Heart left ventricle (tissue), 16 donors: Measurements from ENCODE around the gene PRSS2. TPM values are rescaled to one million over a fixed set of nuclear protein-coding genes. Genes with fewer than 3 reads are reported as not detected.
"Not testable (repeated sequence)": the region's sequence is repeated elsewhere in the genome, so short reads cannot be mapped to it uniquely, and the experiment has no call there.

Experiments
- ATAC-seq, 4 donors: fragments of 200-7000 bp; cut with Tn5 transposase; one replicate each; pipeline ENCODE4 v1.9.1; 2020 to 2022; ENCODE audit warnings: moderate library complexity in 4 of 4, mild to moderate bottlenecking in 3 of 4, moderate number of reproducible peaks in 1 of 4
- DNase-seq, 5 donors: peaks; one replicate each; pipeline ENCODE4 v3.0.0-alpha.2; 2020
- H3K27ac ChIP-seq, 12 donors: fragments of 200-600 bp; sonication (generic) in 4 of 12; one replicate each; pipeline versions ENCODE4 v1.5.0 to v1.8.0; 2016 to 2022; ENCODE audit warnings: mild to moderate bottlenecking in 2 of 12
- H3K27me3 ChIP-seq, 9 donors: fragments of 200-600 bp; sonication (generic) in 2 of 9; one replicate each; pipeline versions ENCODE4 v1.5.1 to v1.8.0; 2016 to 2022; ENCODE audit warnings: mild to moderate bottlenecking in 3 of 9
- H3K36me3 ChIP-seq, 9 donors: fragments of 200-600 bp; sonication (generic) in 2 of 9; one replicate each; pipeline versions ENCODE4 v1.5.0 to v1.8.0; 2018 to 2022; ENCODE audit warnings: mild to moderate bottlenecking in 2 of 9
- H3K4me1 ChIP-seq, 12 donors: fragments of 200-600 bp; sonication (generic) in 4 of 12; one replicate each; pipeline versions ENCODE4 v1.5.0 to v1.8.0; 2016 to 2022; ENCODE audit warnings: mild to moderate bottlenecking in 3 of 12
- H3K4me3 ChIP-seq, 12 donors: fragments of 200-600 bp; sonication (generic) in 4 of 12; one replicate each; pipeline versions ENCODE4 v1.5.0 to v1.8.0; 2017 to 2022; ENCODE audit warnings: mild to moderate bottlenecking in 9 of 12, moderate library complexity in 4 of 12
- H3K9me3 ChIP-seq, 12 donors: fragments of 200-600 bp; sonication (generic) in 4 of 12; one replicate each; pipeline versions ENCODE4 v1.5.0 to v1.8.0; 2016 to 2022; ENCODE audit warnings: mild to moderate bottlenecking in 1 of 12
- POLR2A ChIP-seq, 2 donors: fragments of 450-650 bp; IDR thresholded peaks; one replicate each; pipeline ENCODE4 v1.6.1; 2017; ENCODE audit warnings: antibody characterized with exemption in 2 of 2, mild to moderate bottlenecking in 2 of 2, moderate library complexity in 2 of 2
- WGBS, 4 donors: extraction: QIAGEN DNeasy Blood & Tissue Kit in 2 of 4; methylation state at CpG; one replicate each; pipeline versions ENCODE4 v1.1.5 to v1.1.7; 2013 to 2018; 5-methylcytosine and 5-hydroxymethylcytosine counted together
- intact Hi-C, 10 donors: fragments of 100-400 bp; cut with DNase I; formaldehyde crosslinking; loops; one replicate each; pipeline versions ENCODE4 v1.11.1 to v1.14.2; 2022
- polyA plus RNA-seq, 2 donors: library from polyadenylated mRNA; stranded (reverse); fragments of 200-250 nt; gene quantifications; one replicate each; pipeline ENCODE4 v1.2.3, GENCODE V29; 2013
- total RNA-seq, 9 donors: library from RNA; depleted of rRNA in 2 of 9; stranded (reverse); fragments of >200 nt in 2 of 9; fragmentation: NEBNext Ultra II Directional in 3 of 9; extraction: Animal tissue kit (Norgen Biotek cat#: 25700) in 3 of 9; gene quantifications; one replicate each; pipeline versions ENCODE4 v1.1.0 to v1.2.4, GENCODE V29; 2016 to 2023
- TF ChIP-seq, protein P1 (sequence below), 12 donors: fragments of 200-600 bp; sonication (generic) in 4 of 12; IDR thresholded peaks; one replicate each; pipeline versions ENCODE4 v1.5.0 to v1.8.0; 2018 to 2022; ENCODE audit warnings: antibody characterized with exemption in 12 of 12, mild to moderate bottlenecking in 5 of 12
- donor health status: ischemic (EF 13 %, LVEDD 7.1; RV severe dilation, severe dysfunction).
- donor health status: healthy with polysubstance abuse.
- donor health status: DM: no; HTN: yes; CAD: no.
- donor health status: DM: no; HTN: no; CAD: no.
- donor health status: ischemic (EF 25% LVEDD 6.9; RV normal size, moderate dysfunction).
- donor health status: ischemic (EF 25% LVEDD 5.7; RV mildly dilated, moderate dysfunction).
- donor health status: healthy.
- donor health status: DM: yes; HTN: yes; CAD: no.
- donor health status: ischemic (EF 35%, LVEDD 5.7; RV mildly dilated, moderate dysfunction).
- donor health status: nonischemic (EF 11% LVEDD 7.7; RV severe dilation, severe dysfunction).
- donor health status: DM: yes; HTN: yes; CAD: no.
- donor health status: PGD.
- donor health status: ischemic (EF 29% LVEDD 5.4; RV normal size, mild dysfunction).
- donor health status: nonischemic (EF 23%, LVEDD 6.1; RV moderate dilation, normal function).

The PRSS2 gene
- total and polyA plus RNA-seq, 11 donors: 1.0 to 8.4 (median 5.9) TPM; not detected in 5

DNA sequence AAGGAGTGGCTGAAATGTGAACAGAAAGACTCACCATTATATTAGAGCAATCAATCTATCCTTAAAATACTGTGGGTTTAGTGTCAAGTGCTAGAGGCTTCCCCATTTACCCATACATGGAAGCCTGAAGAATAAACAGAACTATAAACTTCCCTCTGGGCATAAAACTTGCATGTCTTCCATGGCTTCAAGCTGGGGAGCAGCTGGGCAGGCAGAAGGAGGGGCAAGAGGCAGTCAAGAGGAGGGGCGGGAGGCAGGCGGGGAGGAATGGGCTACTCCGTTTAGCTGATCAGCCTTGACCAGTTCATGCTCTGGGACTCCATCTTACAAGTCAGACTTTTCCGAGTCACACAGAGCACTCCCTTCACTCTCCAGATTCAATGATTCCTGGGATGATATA is 25.0 kb upstream of the PRSS2 start:
- no peak for ATAC-seq
- intact Hi-C loops: no loop called here
- WGBS, 4 donors: 79 to 83% (median 80%) methylated on average over 4 of the region's 4 CpGs
- H3K4me3 ChIP-seq: no peak overlapping the region
- H3K9me3 ChIP-seq: no peaks in the 10 kb centered on the region
- H3K4me1 ChIP-seq: peaks cover 0 to 18% (median 9%) of the 10 kb centered on the region in 12 donors
- H3K27me3 ChIP-seq: no peaks in the 10 kb centered on the region
- TF ChIP-seq, protein P1, sequence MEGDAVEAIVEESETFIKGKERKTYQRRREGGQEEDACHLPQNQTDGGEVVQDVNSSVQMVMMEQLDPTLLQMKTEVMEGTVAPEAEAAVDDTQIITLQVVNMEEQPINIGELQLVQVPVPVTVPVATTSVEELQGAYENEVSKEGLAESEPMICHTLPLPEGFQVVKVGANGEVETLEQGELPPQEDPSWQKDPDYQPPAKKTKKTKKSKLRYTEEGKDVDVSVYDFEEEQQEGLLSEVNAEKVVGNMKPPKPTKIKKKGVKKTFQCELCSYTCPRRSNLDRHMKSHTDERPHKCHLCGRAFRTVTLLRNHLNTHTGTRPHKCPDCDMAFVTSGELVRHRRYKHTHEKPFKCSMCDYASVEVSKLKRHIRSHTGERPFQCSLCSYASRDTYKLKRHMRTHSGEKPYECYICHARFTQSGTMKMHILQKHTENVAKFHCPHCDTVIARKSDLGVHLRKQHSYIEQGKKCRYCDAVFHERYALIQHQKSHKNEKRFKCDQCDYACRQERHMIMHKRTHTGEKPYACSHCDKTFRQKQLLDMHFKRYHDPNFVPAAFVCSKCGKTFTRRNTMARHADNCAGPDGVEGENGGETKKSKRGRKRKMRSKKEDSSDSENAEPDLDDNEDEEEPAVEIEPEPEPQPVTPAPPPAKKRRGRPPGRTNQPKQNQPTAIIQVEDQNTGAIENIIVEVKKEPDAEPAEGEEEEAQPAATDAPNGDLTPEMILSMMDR (IDR thresholded peaks at IDR 0.05): no peak
- TF ChIP-seq POLR2A (IDR thresholded peaks at IDR 0.05): no peak
- no peaks in the 10 kb centered on the region for H3K36me3 ChIP-seq
- no peak overlapping the region for H3K27ac ChIP-seq
- no peak for DNase-seq

DNA sequence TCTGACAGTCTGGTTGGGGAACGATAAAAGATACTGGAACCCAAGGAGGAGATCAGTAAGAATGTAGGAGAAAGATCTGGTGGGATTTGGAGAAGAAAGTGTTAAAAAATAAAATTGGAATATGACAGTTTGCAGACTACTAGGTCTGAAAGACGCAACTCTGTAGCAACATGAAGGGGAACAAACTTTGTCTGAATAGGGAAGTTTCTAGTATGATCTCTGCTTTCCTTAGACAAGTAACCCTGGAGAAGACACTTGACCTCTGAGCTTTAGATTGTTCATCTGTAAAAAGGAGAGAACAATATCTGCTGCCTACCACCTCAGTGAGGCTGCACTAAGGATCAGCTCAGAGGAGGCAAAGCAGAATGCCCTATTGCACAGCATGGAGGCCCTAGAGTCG is 24.5 kb upstream of the PRSS2 start:
- no peak for DNase-seq
- TF ChIP-seq, protein P1 (IDR thresholded peaks at IDR 0.05): no peak
- TF ChIP-seq POLR2A (IDR thresholded peaks at IDR 0.05): no peak
- no peak for ATAC-seq
- peaks cover 0 to 13% (median 9%) of the 10 kb centered on the region in 12 donors for H3K4me1 ChIP-seq
- intact Hi-C loops: no loop called here
- H3K27me3 ChIP-seq: no peaks in the 10 kb centered on the region
- no peak overlapping the region for H3K4me3 ChIP-seq
- H3K36me3 ChIP-seq: no peaks in the 10 kb centered on the region
- 72 to 82% (median 77%) methylated on average over 3 of the region's 3 CpGs for WGBS, 4 donors
- H3K27ac ChIP-seq: no peak overlapping the region
- no peaks in the 10 kb centered on the region for H3K9me3 ChIP-seq

DNA sequence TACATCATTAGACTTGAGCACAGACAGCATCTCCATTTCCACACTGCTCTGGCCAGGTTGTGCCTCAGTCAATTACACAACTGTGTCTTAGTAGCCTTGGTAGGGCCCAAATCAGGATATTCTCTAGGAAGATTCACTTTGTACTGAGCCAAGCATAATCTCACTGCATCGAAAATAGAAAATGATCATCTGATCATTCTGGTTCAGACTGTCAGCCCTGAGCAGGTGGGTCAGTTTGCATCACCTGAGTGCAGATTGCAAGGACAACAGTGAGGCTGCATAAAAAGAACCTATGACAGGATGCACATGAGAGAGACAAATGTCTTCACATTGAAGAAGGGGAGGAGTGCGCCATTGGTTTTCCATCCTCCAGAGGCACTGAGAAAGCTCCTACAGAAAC is 22.4 kb upstream of the PRSS2 start:
- DNase-seq, ATAC-seq, intact Hi-C loops, H3K27me3 ChIP-seq, H3K4me1 ChIP-seq, H3K36me3 ChIP-seq, H3K4me3 ChIP-seq, H3K27ac ChIP-seq, H3K9me3 ChIP-seq: not testable (repeated sequence)
- 85 to 92% (median 87%) methylated on average over 2 of the region's 2 CpGs for WGBS, 4 donors

DNA sequence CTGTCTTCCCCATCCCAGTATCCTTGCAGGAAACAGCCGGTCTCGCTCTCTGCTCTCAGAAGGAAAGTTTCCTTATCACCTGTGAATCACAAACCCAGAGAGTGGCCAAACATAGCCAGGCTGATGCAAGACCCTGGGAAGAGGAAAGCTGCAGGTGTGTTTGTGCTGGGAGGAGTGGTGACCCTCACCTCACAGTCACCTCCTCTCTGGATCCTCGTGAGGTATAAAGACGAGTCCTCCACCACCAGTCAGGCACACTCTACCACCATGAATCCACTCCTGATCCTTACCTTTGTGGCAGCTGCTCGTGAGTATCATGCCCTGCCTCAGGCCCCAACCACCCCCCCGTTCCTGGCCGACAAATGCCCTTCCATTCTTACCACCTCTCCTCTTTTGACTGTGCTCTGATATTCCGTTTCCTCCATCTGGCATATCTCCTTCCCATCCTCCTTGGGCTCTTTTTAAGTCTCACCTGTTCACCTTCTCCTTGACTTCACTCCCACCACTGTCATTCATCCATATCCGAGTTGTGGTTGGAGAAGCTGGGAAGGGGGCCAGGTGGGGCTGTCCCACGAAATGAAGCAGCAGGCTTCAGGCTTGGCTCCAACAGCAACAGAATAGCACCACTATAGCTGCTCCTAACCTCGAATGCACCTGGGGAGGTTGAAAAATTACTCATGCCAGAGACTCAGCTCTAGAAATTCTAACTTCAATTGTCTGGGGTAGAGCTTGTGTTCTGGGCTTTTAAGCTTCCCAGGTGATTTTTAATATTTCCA is 21.4 kb upstream of the PRSS2 start, which contains the start of gene PRSS1:
Gene PRSS1 (plus strand): TSS at position 255 of the 776 bp plus-strand sequence. CDS start 13 bp downstream, at position 268.
- Histone ChIP-seq H3K9me3 (no peaks in the 10 kb centered on the region), H3K36me3 (no peaks in the 10 kb centered on the region), H3K27ac (no peak within 1 kb of the TSS), H3K27me3 (no peaks in the 10 kb centered on the region), H3K4me3 (no peak within 1 kb of the TSS), H3K4me1 (no peaks in the 10 kb centered on the region)
- ATAC-seq (no peak), DNase-seq (no peak)
- 58 to 65% (median 61%) methylated on average over 11 of the region's 11 CpGs for WGBS, 4 donors
- no peak for TF ChIP-seq POLR2A (IDR thresholded peaks at IDR 0.05)
- TF ChIP-seq, protein P1 (IDR thresholded peaks at IDR 0.05): no peak
- intact Hi-C loops: no loop called here
